ENCODE results near the gene CPN1.

- TF ChIP-seq POLR2A (IDR thresholded peaks at IDR 0.05; ENCODE audit: low read depth) (no peak), EP300 (IDR thresholded peaks at IDR 0.05) (no peak), POLR2AphosphoS5 (IDR thresholded peaks at IDR 0.05) (no peak)
- TF ChIP-seq, protein P1, sequence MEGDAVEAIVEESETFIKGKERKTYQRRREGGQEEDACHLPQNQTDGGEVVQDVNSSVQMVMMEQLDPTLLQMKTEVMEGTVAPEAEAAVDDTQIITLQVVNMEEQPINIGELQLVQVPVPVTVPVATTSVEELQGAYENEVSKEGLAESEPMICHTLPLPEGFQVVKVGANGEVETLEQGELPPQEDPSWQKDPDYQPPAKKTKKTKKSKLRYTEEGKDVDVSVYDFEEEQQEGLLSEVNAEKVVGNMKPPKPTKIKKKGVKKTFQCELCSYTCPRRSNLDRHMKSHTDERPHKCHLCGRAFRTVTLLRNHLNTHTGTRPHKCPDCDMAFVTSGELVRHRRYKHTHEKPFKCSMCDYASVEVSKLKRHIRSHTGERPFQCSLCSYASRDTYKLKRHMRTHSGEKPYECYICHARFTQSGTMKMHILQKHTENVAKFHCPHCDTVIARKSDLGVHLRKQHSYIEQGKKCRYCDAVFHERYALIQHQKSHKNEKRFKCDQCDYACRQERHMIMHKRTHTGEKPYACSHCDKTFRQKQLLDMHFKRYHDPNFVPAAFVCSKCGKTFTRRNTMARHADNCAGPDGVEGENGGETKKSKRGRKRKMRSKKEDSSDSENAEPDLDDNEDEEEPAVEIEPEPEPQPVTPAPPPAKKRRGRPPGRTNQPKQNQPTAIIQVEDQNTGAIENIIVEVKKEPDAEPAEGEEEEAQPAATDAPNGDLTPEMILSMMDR (IDR thresholded peaks at IDR 0.05): no peak
Observed at GRCh38 chr10:99998889-99999288, 82.8 kb downstream of the CPN1 start.

Data from esophagus muscularis mucosa (tissue), 4 donors.